Fibroblast of villous mesenchyme (primary cell): Measurements from ENCODE around the gene MT1X. TPM values are rescaled to one million over a fixed set of nuclear protein-coding genes. Genes with fewer than 3 reads are reported as not detected.

Experiments
- DNase-seq: peaks from one replicate; pipeline ENCODE4 v3.0.0-alpha.2; 2010; ENCODE audit warnings: low read depth
- H3K4me3 ChIP-seq: 2 replicates; pipeline ENCODE4 v1.5.1; 2011; ENCODE audit warnings: low read depth, mild to moderate bottlenecking, low read length
- total RNA-seq: library from RNA; depleted of rRNA; stranded (reverse); fragments of >200 nt; gene quantifications from 2 replicates; pipeline ENCODE4 v1.2.3, GENCODE V29; 2012
- TF ChIP-seq, protein P1 (sequence below): IDR thresholded peaks from 2 replicates; pipeline ENCODE4 v1.5.1; 2012; ENCODE audit warnings: low read depth, mild to moderate bottlenecking, low read length; ENCODE audit not compliant: insufficient read depth

Gene MT1X
- total RNA-seq, 1 donor = 24.2 TPM

DNA sequence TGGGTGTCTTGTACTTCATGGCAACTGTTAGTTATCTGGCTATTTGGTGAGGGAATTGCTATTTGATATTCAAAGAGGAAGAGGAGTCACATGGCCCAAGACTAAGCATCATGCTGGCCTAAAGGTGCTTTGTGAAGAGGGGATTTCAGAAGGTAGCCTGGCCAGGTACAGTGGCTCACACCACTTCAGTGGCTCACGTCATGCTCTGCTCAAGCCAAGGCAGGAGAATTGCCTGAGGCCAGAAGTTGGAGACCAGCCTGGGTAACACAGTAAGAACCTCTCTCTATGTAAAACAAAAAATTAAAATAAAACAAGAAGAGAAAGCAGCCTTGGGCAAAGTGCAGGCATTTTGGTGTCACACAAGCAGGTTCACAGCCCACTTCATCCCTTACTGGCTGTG lies 37.0 kb upstream of the MT1X start:
- H3K4me3 ChIP-seq = no peak overlapping the region
- TF ChIP-seq, protein P1, sequence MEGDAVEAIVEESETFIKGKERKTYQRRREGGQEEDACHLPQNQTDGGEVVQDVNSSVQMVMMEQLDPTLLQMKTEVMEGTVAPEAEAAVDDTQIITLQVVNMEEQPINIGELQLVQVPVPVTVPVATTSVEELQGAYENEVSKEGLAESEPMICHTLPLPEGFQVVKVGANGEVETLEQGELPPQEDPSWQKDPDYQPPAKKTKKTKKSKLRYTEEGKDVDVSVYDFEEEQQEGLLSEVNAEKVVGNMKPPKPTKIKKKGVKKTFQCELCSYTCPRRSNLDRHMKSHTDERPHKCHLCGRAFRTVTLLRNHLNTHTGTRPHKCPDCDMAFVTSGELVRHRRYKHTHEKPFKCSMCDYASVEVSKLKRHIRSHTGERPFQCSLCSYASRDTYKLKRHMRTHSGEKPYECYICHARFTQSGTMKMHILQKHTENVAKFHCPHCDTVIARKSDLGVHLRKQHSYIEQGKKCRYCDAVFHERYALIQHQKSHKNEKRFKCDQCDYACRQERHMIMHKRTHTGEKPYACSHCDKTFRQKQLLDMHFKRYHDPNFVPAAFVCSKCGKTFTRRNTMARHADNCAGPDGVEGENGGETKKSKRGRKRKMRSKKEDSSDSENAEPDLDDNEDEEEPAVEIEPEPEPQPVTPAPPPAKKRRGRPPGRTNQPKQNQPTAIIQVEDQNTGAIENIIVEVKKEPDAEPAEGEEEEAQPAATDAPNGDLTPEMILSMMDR = no peak
- no peak for DNase-seq

DNA sequence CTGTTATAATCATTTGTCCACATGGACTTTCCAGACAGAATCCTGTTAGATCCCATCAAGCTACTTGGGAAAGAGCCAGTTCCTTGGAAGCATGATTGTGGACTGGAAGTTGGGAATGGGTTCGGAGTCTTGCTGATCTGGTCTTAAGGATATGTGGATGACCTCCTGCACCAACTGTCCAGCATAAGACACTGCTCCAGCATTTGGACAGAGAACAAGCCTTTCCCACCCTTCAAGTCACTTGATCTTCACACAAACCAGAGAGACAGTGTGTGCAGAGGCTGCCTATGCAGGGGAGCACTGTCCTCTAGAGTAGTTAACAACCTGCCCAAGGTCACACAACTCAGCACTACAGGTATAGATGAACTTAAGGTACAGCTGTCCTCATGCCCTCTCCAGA lies 36.4 kb upstream of the MT1X start:
- TF ChIP-seq, protein P1 = no peak
- H3K4me3 ChIP-seq = no peak overlapping the region
- no peak for DNase-seq

DNA sequence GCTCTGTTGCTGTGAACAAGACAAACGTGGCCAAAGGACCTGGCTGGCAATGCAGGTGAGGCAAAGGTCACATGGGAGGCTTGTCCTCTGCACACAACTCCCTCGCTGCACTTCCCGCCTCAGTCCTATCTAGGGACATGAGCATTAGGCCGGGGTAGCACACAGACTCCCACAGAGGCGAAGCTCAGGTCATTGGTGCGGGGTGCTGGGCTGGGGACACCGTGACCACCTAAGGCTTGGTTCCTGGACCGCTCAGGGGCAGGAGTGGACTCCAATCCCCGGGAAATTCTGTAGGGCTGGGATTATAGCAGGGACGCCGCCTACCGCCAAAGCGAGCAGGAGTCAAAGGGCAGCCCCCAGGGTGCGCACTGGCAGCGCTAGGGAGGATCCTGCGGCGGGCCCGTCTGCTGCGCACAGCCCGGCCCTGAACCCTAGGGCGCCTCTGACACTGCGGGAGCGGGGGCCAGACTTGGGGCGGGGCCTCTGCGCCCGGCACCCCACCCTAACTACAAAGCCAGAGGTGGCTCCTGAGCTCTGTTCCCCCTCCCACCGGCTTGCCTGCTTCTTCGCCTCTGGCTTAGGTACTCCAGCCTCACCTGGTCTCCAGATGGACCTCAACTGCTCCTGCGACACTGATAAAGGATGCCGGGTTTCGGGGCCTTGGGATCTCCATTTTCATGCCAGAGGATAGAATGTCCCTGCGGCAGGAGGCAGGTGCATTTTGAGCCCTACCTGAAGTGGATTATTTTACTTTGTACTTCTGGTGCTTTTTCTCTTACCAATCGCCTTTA lies 34.4 kb upstream of the MT1X start:
- TF ChIP-seq, protein P1 = no peak
- H3K4me3 ChIP-seq = no peak overlapping the region
- no peak for DNase-seq

DNA sequence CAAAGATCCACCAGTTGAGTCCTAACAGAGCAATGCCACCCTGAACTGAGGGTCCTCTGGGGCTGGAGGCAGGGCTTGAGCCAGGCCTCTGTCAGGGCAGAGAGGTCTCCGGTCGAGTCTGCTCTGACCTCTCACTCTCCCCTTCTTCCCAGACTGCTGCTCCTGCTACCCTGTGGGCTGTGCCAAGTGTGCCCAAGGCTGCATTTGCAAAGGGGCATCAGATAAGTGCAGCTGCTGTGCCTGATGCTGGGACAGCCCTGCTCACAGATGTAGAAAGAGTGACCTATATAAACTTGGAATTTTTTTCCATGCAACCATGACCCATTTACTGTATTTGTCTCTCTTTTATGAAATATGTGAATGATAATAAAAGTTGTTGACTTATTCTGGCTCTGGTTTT lies 33.0 kb upstream of the MT1X start:
- TF ChIP-seq, protein P1 = no peak
- DNase-seq = no peak
- no peak overlapping the region for H3K4me3 ChIP-seq

GRCh38 chr16:56649820-56650219 lies 32.5 kb upstream of the MT1X start:
- no peak overlapping the region for H3K4me3 ChIP-seq
- DNase-seq = no peak
- TF ChIP-seq, protein P1 = no peak

GRCh38 chr16:56651586-56651985 lies 30.7 kb upstream of the MT1X start, which contains the start of gene MT1B:
Gene MT1B (plus strand): TSS chr16:56651886. CDS start chr16:56651954, 68 bp downstream.
- no peak within 1 kb of the TSS for H3K4me3 ChIP-seq
- TF ChIP-seq, protein P1 = no peak
- no peak for DNase-seq

GRCh38 chr16:56652600-56652999 lies 29.7 kb upstream of the MT1X start:
- DNase-seq = no peak

More at GRCh38 chr16:56652600-56652999, 29.7 kb upstream of the MT1X start:
- H3K4me3 ChIP-seq = no peak overlapping the region
- TF ChIP-seq, protein P1 = no peak
